GM18498 (cell line): ENCODE measurements around the gene PTGIS.

Experiments
- ATAC-seq: cut with Tn5 transposase; IDR thresholded peaks from one replicate; pipeline ENCODE4 v1.9.1; 2021; ENCODE audit warnings: mild to moderate bottlenecking, moderate library complexity; ENCODE audit not compliant: unreplicated experiment

The PTGIS gene

GRCh38 chr20:49476016-49476355 lies 92.0 kb downstream of the PTGIS start:
- no peak for ATAC-seq

GRCh38 chr20:49475292-49476015 lies 92.5 kb downstream of the PTGIS start:
- ATAC-seq, result no peak

- ATAC-seq, result no peak
Measured at GRCh38 chr20:49471397-49471796, 96.5 kb downstream of the PTGIS start.

GRCh38 chr20:49470922-49471321 lies 97.0 kb downstream of the PTGIS start:
- ATAC-seq, result no peak

GRCh38 chr20:49469060-49469459 lies 98.9 kb downstream of the PTGIS start:
- no peak for ATAC-seq

GRCh38 chr20:49468412-49468811 lies 99.5 kb downstream of the PTGIS start:
- no peak for ATAC-seq

GRCh38 chr20:49466114-49466912 lies 101.6 kb downstream of the PTGIS start:
- no peak for ATAC-seq

- no peak for ATAC-seq
Measured at GRCh38 chr20:49464556-49464955, 103.4 kb downstream of the PTGIS start.

GRCh38 chr20:49462626-49463025 lies 105.3 kb downstream of the PTGIS start:
- ATAC-seq, result no peak

- no peak for ATAC-seq
Measured at GRCh38 chr20:49461894-49462620, 105.9 kb downstream of the PTGIS start.

GRCh38 chr20:49460916-49461315 lies 107.0 kb downstream of the PTGIS start:
- ATAC-seq, result no peak

- no peak for ATAC-seq
Measured at GRCh38 chr20:49460131-49460530, 107.8 kb downstream of the PTGIS start.

GRCh38 chr20:49459684-49460083 lies 108.3 kb downstream of the PTGIS start:
- no peak for ATAC-seq

- ATAC-seq, result no peak
Measured at GRCh38 chr20:49457444-49457843, 110.5 kb downstream of the PTGIS start.

- no peak for ATAC-seq
Measured at GRCh38 chr20:49456646-49457045, 111.3 kb downstream of the PTGIS start.

GRCh38 chr20:49455691-49456090 lies 112.2 kb downstream of the PTGIS start:
- ATAC-seq, result no peak
